Erythroblast (primary cell): ENCODE measurements around the gene CA14.

Experiments used
- GATA1 ChIP-seq: IDR thresholded peaks from 2 replicates; pipeline ENCODE4 v1.6.1; 2011; ENCODE audit warnings: low read depth, mild to moderate bottlenecking, control low read depth, low read length, moderate library complexity
- POLR2A ChIP-seq: IDR thresholded peaks from 2 replicates; pipeline ENCODE4 v1.6.1; 2011; ENCODE audit warnings: mild to moderate bottlenecking, low read length

GRCh38 chr1:150311762-150312161 lies 54.2 kb downstream of the CA14 start:
- TF ChIP-seq POLR2A: no peak
- TF ChIP-seq GATA1: no peak
